ENCODE results near the gene PCDH18.
"Not testable (repeated sequence)": the region's sequence is repeated elsewhere in the genome, so short reads cannot be mapped to it uniquely, and the experiment has no call there.

PCDH18 gene, protein sequence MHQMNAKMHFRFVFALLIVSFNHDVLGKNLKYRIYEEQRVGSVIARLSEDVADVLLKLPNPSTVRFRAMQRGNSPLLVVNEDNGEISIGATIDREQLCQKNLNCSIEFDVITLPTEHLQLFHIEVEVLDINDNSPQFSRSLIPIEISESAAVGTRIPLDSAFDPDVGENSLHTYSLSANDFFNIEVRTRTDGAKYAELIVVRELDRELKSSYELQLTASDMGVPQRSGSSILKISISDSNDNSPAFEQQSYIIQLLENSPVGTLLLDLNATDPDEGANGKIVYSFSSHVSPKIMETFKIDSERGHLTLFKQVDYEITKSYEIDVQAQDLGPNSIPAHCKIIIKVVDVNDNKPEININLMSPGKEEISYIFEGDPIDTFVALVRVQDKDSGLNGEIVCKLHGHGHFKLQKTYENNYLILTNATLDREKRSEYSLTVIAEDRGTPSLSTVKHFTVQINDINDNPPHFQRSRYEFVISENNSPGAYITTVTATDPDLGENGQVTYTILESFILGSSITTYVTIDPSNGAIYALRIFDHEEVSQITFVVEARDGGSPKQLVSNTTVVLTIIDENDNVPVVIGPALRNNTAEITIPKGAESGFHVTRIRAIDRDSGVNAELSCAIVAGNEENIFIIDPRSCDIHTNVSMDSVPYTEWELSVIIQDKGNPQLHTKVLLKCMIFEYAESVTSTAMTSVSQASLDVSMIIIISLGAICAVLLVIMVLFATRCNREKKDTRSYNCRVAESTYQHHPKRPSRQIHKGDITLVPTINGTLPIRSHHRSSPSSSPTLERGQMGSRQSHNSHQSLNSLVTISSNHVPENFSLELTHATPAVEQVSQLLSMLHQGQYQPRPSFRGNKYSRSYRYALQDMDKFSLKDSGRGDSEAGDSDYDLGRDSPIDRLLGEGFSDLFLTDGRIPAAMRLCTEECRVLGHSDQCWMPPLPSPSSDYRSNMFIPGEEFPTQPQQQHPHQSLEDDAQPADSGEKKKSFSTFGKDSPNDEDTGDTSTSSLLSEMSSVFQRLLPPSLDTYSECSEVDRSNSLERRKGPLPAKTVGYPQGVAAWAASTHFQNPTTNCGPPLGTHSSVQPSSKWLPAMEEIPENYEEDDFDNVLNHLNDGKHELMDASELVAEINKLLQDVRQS

GRCh38 chr4:137531986-137532868 is at the start of gene PCDH18:
TSS of gene PCDH18 (minus strand) at chr4:137532494. CDS start at chr4:137532088, 406 bp downstream.
- DNase-seq (ENCODE audit: low read depth) = peak; percentile 64

DNA sequence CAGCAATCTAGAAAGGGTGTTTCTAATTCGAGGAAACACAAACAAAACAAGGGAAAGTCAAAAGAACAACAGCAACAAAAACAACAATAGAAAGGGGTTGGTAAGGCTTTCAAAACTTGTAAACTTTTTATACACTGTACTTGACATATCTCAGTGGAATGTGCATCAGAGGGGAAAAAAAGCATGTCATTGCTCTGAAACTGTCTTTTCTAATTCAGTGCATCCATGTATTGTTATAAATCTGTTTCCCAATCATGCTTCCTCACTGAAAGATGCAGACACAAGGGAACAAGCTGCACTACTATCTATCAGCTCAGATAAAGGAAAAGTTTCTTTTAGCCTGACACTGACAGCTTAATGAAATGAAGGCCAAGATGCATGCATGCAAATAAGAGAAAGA is 44.2 kb upstream of the PCDH18 start:
- no peak for DNase-seq (ENCODE audit: low read depth)

- DNase-seq (ENCODE audit: low read depth) = no peak
Measured at GRCh38 chr4:137572647-137573046, 40.4 kb upstream of the PCDH18 start.

DNA sequence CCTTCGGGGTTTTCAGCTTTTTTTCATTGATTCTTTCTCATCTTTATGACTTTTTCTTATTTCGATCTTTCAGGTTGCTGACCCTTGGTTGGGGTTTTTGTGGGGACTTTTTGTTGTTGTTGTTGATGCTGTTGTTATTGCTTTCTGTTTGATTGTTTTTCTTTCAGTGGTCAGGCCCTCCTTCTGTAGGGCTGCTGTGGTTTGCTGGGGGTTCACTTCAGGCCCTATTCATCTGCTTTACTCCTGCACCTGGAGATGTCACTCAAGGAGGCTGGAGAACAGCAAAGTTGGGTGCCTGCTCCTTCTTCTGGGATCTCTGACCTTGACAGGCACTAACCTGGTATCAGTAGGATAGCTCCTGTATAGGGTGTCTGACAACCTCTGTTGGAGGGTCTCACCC is 39.9 kb upstream of the PCDH18 start:
- no peak for DNase-seq (ENCODE audit: low read depth)

GRCh38 chr4:137559801-137560200 is 27.5 kb upstream of the PCDH18 start:
- no peak for DNase-seq (ENCODE audit: low read depth)

- DNase-seq (ENCODE audit: low read depth) = no peak
Measured at GRCh38 chr4:137558951-137559350, 26.7 kb upstream of the PCDH18 start.

DNA sequence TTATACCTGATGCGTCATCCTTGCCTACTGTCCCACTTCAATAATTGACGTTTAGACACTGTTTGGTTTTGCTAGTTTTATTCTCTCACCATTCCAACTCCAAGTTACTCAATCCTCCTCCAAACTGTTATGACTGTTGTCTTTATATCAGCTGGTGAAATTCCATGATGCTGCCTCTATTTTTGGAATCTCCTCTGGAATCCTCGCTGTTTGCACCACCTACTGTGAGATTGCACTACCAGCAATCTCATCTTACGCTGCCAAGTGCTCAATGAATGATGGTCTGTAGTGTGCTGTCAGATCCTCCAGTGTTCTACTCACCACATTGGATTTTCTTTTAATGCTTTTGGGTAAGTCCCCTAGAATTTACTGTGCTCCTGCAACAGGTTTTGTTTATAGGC is 13.2 kb upstream of the PCDH18 start:
- DNase-seq (ENCODE audit: low read depth) = peak; percentile 46

DNA sequence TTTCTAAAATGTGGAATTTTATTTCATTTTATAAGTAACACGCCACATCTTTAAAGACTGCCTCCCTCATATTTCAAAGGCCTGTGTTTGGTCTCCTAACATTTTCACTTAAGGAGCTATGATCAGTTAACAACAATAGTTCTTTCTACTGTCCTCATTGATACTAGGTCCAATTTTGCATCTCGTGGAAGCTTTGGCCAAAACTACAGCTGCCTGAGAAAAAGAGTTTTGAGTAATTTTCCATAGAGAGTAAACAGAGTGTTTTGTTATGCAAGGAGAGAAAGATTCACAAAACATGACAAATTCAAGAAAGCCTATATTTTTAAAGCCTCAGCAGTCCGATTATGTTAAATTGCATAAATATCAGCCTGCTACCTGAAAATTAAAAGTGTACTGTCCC is 11.4 kb upstream of the PCDH18 start:
- DNase-seq (ENCODE audit: low read depth) = no peak

DNA sequence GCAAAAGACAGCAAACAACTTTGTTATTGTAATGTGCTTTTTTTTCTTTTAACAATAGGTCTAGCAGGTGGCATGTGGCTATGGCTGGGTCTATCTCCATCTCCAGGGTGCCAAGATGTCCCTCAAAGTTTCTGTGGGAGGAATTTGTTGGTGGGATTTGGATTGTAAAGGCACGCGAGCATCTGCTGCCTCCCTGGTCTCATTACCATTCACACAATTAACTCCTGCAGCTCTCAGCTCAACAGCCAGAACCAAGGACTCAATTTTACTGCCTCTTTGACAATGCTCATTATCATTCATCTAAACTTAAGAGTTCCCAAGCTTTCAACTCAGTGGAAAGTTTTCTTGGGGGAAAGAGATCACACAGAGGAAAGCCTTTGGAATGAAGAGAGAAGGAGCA is 10.9 kb upstream of the PCDH18 start:
- no peak for DNase-seq (ENCODE audit: low read depth)

DNA sequence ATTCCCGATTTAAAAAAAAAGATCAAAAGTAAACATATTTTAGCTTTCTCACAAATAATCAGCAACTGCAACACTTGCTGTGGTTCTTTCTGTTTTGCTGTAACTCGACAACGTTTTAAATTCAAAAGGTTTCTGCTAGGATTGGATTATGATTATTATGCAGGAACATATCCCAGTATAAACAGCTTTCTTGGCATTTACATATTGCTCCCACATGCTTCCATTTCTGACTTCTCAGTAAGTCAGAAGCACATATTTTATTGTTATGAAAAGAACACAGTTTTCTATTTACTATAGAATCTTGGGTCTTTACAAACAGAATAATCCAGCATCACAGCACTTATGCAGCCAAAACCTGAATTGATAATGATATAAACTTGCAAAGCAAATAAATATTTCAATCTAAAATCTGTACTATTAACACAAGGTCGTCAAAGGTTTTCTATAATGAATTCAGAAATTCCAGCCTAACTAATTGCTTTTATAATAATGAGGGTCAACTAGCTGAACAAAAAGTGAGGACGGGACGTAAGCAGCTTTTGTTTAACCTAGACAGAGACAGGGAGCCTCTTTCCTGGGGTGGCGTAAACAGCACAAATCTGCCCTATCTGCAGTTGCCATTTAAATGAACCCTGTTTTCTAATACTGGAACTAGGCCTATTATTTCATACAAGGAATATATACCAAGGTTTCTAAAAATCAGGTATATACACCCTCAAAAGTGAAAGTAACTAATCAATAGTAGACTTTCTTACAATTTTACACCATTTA is 9.8 kb upstream of the PCDH18 start:
- no peak for DNase-seq (ENCODE audit: low read depth)

DNA sequence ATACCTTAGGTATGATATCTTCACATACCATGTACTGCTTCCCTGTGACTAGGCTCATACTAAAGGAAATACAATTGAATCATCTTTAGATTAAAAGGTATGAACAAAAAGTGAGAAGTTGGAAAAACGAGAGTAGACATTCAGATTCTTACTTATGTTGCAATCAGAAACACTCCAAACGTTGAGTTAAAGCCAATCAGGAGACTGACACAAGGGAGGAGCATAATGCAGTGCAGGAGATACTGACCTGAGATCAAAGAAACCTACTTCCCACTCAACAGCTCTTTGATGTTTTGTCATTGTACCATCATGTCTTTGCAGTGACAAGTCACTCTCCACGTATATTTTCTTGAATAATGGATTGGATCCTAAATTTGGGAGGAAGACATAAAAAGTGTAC is 8.9 kb upstream of the PCDH18 start:
- no peak for DNase-seq (ENCODE audit: low read depth)

DNA sequence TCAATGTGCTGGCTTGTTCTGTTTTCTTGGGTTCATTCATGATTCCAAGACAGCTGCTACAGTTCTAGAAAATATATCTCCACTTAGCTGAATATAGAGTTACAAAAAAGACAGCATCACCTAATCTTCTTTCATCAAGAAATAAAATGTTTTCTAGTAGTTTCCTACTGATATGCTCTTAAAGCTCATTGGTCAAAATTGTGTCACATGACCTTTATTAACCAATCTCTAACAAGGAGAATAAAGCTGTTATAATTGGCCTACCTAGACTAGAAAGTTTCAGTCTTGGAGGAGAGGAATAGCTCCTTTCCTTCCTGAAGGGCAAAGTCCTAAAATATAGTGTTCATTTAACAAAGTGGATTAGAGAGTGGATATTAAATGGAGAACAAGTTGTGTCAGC is 8.1 kb upstream of the PCDH18 start:
- DNase-seq (ENCODE audit: low read depth) = no peak

DNA sequence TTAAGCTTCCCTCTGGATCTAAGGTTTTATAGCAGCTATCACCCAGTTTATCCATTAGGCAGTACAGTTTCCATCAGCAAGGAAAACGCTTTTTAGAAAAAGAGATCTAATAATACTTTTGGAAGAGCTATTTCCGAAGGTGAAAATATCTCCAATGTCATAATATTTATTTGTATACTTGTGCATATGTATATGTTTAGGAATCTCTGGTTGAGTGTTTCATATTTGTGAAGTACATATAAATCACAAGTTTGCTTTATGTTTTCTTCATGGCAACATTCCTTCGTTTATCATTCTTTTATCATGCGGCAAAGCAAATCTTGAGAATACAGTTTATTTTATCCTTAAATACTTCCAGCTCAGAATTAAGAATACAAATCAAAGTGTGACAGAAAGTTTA is 6.2 kb upstream of the PCDH18 start:
- no peak for DNase-seq (ENCODE audit: low read depth)

GRCh38 chr4:137537807-137538206 is 5.5 kb upstream of the PCDH18 start:
- not testable (repeated sequence) for DNase-seq (ENCODE audit: low read depth)

DNA sequence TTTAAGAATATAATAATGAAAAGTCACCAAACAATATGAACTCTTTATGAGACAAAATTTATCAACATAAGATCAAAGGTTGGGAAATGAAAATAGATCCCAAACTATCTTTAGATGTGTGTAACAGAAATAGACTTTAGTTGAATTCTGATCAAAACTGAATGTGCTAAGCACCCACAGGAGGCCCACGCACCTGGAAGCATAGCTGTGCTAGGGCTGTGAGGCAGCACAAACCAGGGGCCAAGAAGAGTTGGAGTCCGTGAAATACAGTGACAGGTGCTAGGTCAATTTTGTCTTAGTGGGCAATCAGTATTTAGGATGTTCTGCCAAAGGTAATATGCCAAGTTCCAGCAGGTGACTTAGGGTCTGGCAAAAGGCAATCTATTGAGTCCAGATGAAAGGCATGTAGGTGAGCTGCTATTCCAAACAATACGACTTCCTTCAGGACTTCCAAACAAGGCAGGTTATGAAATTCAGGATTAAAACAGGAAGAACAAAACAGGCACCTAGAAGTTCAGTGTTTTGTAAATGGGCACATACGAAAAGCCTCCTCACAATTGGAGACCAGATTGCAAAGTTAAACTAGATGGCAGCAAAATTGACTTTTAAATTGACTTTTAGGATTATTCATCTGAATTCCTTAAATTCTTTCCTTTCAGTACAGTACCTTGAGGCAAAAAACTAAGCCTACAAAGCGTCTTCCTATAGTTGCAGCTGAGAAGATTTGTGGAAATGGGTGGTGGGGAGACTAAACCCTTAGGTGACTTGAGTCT is 4.7 kb upstream of the PCDH18 start:
- no peak for DNase-seq (ENCODE audit: low read depth)

- DNase-seq (ENCODE audit: low read depth) = no peak
Measured at GRCh38 chr4:137535718-137536117, 3.4 kb upstream of the PCDH18 start.

DNA sequence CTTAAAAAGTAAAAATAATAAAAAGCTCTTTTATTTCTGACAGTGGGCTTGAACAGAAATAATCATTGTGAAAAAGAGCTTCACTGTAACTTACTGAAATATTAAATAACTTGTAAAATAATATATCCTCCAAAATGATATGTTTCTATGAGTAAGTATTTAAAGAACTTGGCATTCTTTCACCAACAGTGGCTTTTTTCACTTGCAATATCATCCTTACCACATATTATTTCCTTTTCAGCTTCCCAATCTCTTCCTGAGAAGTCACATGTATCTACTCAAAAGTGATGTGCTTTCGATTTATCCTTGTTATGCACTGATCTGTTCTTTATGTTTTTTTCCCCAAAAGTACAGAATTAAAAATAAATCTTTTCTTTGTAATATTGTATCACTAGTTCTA is 2.2 kb upstream of the PCDH18 start:
- no peak for DNase-seq (ENCODE audit: low read depth)

DNA sequence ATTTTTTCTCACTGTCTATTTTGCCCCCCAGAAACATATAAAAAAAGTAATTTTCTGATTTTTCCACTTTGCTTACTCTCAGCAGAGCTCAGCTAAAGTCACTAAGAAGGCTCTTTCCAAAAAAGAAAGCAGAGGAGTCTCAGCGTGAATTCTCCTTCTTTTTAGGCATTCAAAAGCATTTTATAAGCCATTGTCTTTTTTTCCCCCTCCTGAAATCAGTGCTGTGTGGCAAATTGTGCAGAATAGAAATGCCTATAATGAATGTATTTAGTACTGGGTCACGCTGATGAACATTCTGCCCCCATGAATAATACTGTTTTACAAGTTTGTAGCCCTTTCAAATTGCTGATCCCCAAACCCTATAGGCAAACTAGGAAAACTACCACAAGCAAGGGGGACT is 1.6 kb upstream of the PCDH18 start:
- no peak for DNase-seq (ENCODE audit: low read depth)

DNA sequence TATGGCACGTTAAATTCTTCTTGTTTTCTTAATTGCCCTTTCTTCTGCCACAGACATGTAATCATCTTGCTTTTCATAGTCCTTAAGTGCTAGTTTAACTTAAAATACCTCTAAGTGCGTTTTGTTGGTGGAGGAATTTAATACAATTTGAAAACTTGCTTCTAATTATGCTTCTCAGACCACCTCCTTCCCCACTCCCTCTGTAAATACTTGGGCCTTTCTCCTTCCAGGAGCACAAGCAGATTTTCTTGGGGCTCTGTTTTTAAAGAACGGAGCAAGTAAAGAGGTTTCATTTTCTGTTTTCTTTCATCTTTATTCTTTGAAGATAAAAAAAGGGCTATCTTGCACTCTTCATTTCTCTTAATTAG is 559 bp upstream of the PCDH18 start:
- DNase-seq (ENCODE audit: low read depth) = no peak

Data from HS-5 (cell line).